GM21825 (cell line): ENCODE results near the gene GPR137.

Experiments used
- ATAC-seq: cut with Tn5 transposase; IDR thresholded peaks from one replicate; pipeline ENCODE4 v1.9.1; 2021; ENCODE audit warnings: mild to moderate bottlenecking, moderate library complexity; ENCODE audit not compliant: unreplicated experiment

The GPR137 gene

DNA sequence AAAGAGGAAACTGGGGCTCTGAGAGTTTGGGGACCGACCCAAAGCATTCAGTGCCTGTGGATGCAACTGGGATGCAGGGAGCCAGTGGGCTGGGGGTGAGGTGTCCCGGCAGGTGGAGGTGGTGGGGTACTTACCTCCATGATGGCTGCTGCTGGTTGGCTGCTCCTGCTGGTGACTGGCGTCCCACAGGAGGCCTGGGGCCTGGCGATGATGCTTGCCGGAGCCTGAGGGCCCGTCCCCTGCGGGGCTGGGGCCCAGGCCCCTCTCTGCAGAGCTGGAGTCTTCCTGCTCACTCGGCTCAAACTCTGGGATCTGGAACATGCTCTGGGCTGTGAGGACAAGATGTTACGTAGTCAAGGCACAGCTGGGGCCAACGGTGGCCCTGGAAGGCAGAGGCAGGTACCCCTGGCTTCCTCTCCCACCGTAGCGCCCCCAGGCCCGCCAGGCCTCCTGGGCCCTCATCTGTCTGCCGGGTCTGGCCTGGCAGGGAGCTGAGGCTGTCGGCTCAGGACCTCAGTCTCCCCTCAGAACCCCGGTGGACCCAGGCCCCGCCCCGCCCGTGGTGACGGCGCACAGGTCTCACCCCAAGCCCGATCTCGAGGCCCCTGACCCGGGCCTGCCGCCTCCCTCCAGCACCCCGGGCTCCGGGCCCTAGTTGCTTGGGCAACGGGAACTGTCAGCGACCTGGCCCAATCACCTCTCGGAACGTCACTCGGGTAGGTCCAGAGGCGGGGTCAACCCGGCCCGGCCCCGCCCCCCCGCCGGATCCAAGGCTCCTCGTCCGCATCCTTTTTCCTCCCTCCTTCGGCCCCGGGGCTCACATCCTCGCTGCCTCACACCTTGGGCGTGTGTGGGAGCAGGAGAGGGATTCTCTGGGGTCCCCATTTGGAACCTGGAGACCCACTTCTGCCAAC lies 1.3 kb upstream of the GPR137 start, which contains the start of gene BAD:
Gene BAD, minus strand, starts transcription at position 618 of the 914 bp plus-strand sequence. Its CDS starts 297 bp downstream, at position 321.
- peak; percentile 63 for ATAC-seq

DNA sequence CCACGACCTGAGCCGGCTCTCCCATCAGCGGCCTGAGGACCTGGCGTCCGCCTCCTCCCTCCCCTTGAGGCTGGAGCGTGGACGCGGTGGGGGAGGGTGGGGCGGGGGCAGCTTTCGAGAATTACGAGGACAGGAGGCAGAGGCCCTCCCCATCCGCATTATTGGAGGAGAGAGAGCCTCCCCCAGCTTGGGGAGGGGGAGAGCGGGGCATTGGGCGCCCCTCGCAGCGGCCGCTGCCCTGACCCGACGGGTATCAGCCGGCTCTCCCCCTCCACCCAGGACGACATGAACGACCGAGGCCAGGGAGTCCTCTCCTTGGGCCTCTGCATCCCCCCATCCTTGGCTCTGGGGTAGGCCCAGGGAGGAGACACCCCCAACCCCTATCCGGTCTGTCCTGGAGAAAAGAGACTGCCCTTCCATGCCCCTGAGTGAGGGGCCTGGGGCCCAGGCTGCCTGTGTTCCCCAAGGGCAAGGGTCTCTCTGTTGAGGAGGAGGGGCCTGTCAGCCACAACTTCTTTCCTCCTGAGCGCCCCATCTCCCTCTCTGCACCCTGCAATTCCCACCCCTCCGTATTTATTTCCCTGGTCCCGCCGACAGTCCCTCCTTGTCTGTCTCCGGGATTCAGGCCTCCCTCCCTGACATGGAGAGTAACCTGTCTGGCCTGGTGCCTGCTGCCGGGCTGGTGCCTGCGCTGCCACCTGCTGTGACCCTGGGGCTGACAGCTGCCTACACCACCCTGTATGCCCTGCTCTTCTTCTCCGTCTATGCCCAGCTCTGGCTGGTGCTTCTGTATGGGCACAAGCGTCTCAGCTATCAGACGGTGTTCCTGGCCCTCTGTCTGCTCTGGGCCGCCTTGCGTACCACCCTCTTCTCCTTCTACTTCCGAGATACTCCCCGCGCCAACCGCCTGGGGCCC lies 495 bp downstream of the GPR137 start:
- no peak for ATAC-seq

- ATAC-seq = no peak
These were observed 1.1 kb downstream of the GPR137 start for GRCh38 chr11:64286801-64287159.

DNA sequence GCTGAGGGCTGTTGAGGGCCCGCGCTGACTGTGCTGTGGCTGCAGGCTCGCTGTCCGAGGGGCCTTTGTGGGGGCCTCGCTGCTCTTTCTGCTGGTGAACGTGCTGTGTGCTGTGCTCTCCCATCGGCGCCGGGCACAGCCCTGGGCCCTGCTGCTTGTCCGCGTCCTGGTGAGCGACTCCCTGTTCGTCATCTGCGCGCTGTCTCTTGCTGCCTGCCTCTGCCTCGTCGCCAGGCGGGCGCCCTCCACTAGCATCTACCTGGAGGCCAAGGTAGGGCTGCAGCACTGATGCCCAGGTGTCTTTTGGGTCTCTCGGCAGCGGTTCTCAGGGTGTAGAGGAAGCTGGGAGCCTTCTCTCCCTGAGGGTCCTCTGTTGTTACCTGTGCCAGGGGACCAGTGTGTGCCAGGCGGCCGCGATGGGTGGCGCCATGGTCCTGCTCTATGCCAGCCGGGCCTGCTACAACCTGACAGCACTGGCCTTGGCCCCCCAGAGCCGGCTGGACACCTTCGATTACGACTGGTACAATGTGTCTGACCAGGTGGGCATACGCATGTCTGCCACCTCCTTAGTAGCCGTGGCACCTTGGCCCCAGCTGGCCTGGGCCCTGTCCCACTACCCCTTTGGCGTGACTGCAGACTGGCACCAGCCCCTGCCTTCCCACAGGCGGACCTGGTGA lies 2.2 kb downstream of the GPR137 start:
- no peak for ATAC-seq

DNA sequence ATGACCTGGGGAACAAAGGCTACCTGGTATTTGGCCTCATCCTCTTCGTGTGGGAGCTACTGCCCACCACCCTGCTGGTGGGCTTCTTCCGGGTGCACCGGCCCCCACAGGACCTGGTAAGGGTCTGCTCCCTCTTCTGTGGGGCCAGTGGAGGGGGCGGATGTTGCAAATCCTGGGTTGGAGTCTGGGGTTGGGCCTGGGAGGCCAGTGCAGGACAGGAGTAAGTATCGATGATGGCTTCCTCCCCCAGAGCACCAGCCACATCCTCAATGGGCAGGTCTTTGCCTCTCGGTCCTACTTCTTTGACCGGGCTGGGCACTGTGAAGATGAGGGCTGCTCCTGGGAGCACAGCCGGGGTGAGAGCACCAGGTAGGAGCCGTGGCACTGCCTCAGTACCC lies 2.7 kb downstream of the GPR137 start:
- no peak for ATAC-seq

DNA sequence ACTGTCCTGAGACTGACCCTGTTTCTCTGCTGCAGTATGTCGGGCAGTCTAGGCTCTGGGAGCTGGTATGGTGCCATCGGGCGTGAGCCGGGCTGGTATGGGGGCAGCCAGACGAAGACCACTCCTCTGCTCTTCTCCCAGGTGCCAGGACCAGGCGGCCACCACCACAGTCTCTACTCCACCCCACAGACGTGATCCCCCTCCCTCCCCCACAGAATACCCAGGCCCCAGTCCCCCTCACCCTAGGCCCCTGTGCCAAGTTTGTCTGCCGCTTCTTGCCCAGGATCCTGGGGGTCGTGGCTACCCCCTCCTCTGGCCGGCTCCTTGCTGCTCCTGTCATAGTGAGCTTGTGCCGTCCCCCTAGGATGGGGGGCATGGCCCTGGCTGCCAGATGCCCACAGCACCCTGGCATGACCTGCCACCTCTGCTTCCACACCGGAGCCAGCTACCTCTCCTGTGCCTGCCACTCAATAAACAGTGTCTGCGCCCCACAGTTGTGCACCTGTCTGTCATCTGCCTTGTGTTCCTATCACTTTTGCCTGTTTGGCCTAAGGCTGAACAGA lies 3.4 kb downstream of the GPR137 start:
- ATAC-seq = no peak

- no peak for ATAC-seq
These were observed 5.0 kb downstream of the GPR137 start for GRCh38 chr11:64290352-64291261.

DNA sequence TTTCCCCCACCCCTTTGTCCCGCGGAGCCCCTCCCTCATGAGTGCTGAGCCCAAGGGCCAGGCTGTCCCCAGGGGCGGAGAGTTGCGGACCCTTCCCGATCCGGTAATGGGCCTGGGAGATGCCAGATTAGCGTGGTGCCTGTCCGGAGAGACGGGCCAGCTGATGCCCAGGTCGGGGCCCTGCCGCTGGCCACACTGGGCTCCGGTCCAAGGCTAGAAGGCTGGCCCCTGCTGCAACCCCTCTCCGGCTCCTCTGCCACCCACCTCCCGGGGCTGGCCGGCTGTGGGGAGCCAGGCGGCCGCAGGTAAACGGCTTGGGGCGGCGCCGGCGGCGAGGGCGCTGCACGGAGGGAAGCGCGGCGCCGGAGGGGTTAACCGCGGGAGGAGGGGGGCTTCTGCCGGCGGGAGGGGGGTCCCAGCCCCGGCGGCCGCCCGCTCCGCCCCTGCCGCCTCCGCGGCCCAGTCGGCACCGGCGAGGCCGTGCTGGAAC lies 5.7 kb downstream of the GPR137 start, which contains the start of gene KCNK4:
Gene KCNK4, plus strand, starts transcription at position 41 of the 490 bp plus-strand sequence. CDS start 1,717 bp downstream, outside the sequence.
- ATAC-seq = no peak

GRCh38 chr11:64291752-64292459 lies 6.3 kb downstream of the GPR137 start:
- ATAC-seq = no peak

DNA sequence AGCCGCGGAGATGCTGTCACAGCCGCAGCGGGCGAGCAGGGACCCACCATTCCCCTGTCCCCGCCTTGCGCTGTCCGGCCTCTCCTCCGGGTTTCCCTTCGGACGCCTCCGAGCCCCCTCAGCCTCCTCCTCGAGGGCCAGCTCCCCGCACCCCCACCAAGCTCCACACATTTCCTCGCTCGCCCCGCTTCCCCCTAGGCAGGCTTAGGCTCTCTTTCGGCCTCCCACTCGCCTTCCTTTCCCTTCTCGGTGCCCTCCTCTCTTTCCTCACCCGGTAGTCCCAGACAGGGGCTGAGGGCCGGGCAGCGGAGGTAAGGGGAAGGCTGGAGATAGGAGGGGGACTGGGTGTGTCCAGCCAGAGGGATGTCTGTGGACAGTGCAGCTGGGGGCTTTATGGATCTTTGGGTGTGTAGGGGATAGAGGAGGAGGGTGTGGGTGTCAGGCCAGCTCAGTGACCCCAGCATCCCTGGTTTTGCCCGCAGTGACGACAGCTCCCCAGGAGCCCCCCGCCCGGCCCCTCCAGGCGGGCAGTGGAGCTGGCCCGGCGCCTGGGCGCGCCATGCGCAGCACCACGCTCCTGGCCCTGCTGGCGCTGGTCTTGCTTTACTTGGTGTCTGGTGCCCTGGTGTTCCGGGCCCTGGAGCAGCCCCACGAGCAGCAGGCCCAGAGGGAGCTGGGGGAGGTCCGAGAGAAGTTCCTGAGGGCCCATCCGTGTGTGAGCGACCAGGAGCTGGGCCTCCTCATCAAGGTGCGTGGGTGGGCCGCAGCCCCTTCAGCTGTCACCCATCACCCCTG lies 7.0 kb downstream of the GPR137 start:
- ATAC-seq = no peak

DNA sequence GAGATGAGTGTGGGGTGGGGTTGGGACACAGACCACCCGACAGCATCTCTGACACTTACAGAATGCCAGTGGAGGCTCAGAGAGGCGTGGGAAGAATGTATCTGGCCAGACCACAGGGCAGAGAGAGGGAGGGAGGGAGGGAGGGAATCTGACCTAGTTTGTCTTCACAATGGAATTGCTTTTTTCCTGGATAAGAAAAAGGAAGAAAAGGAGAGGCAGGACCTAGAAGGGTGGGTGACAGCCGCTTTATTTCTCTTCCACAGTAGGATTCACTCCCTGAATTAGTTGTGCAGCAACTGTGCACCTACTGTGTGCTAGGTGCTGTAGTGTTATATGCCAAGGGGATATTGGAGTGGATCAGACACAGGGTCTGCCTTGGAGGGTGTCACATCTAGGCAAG lies 9.1 kb downstream of the GPR137 start:
- ATAC-seq = no peak

- ATAC-seq = no peak
These were observed 10.1 kb downstream of the GPR137 start for GRCh38 chr11:64295760-64296159.

GRCh38 chr11:64296236-64296635 lies 10.6 kb downstream of the GPR137 start:
- ATAC-seq = no peak

- ATAC-seq = no peak
These were observed 11.4 kb downstream of the GPR137 start for GRCh38 chr11:64296830-64297698.

DNA sequence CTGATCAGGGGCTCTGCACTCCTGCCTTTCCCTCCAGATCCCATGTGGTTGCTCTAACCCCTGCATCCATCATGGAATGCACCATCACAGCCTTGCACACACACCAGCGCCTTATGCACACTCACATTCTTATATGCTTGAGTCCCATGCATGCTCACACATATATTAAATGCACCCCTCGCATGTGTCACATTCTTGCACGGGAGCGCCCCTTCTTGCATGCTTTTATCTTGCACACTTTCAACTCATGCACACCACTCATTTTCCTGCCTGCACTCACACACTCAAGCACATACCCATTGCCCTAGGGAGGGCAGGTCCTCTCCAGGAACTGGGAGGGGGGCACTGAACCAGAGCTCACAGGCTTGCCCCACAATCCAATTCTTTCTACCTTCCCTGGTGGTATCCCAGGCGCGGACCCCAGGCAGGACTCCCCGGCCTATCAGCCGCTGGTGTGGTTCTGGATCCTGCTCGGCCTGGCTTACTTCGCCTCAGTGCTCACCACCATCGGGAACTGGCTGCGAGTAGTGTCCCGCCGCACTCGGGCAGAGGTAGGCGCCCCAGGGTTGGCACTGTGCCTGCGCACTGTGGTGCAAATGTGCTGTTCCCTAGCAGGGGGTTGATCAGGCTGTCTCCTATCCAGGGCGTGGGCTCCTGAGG lies 12.2 kb downstream of the GPR137 start:
- no peak for ATAC-seq
